Diencephalon (tissue), 1 donor: ENCODE measurements around the gene OTULINL. TPM values are rescaled to one million over a fixed set of nuclear protein-coding genes. Genes with fewer than 3 reads are reported as not detected.

Experiments used
- total RNA-seq: library from RNA; depleted of rRNA; stranded (reverse); fragments of >200 nt; gene quantifications from one replicate; pipeline ENCODE4 v1.2.3, GENCODE V29; 2014

OTULINL gene
- total RNA-seq = 14.1 TPM

GRCh38 chr5:14581106-14581890, at the start of gene OTULINL:
TSS of gene OTULINL (plus strand) at chr5:14581792. CDS start at chr5:14581895, 103 bp downstream.

Other genes with a start within 250 kb of the OTULINL start
- 18.5 TPM for gene OTULIN, start 82.9 kb downstream of the OTULINL start, total RNA-seq